Right atrium auricular region (tissue), 2 donors: ENCODE results near the gene RAD51AP2. TPM values are rescaled to one million over a fixed set of nuclear protein-coding genes. Genes with fewer than 3 reads are reported as not detected.

Source experiments
- DNase-seq: peaks from one replicate; pipeline ENCODE4 v3.0.0-alpha.2; 2019; ENCODE audit warnings: low spot score
- H3K27ac ChIP-seq, 2 donors: fragments of 200-600 bp; sonication (generic); 1 replicate in 1 of 2; 2 replicates in 1 of 2; pipeline ENCODE4 v1.5.1; 2016 to 2019
- H3K27me3 ChIP-seq, 2 donors: fragments of 200-600 bp; sonication (generic); one replicate each; pipeline versions ENCODE4 v1.5.1 to v1.6.0; 2017 to 2019
- H3K36me3 ChIP-seq: fragments of 200-600 bp; sonication (generic); one replicate; pipeline ENCODE4 v1.5.1; 2016
- H3K4me1 ChIP-seq, 2 donors: fragments of 200-600 bp; sonication (generic); one replicate each; pipeline versions ENCODE4 v1.5.1 to v1.6.0; 2017 to 2019
- H3K4me3 ChIP-seq, 2 donors: fragments of 200-600 bp; sonication (generic); 1 replicate in 1 of 2; 2 replicates in 1 of 2; pipeline ENCODE4 v1.5.1; 2017 to 2019; ENCODE audit warnings: mild to moderate bottlenecking in 1 of 2, moderate library complexity in 1 of 2
- H3K9me3 ChIP-seq, 2 donors: fragments of 200-600 bp; sonication (generic); one replicate each; pipeline ENCODE4 v1.5.1; 2019
- CTCF ChIP-seq, 2 donors: fragments of 200-600 bp; sonication (generic); IDR thresholded peaks; one replicate each; pipeline ENCODE4 v1.5.1; 2019; ENCODE audit warnings: antibody characterized with exemption in 2 of 2
- total RNA-seq, 2 donors: library from RNA; depleted of rRNA; stranded (reverse); fragments of >200 nt; gene quantifications; one replicate each; pipeline ENCODE4 v1.1.0, GENCODE V29; 2016

RAD51AP2 gene
- total RNA-seq, 2 donors from 2014 or later: 0.22 to 0.28 TPM

DNA sequence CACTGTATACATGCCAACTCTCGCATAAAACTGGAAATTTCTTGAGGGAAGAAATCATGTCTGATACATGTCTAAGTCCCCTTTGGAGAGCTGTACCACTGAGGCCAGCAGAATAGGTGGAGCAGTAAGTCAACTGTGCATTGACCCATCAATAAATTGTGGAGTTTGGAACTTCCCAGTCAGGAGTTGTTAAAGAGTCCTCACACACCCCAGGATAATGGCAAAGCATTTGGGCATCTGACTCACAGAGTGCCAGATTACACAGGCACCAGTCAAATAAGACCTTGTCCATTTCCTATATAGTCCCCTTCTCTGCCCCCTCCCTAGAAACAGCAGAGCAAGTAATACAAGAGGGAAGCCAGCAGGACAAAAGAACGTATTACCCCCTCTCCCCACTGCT lies 32.7 kb upstream of the RAD51AP2 start:
- no peak for DNase-seq
- no peak for TF ChIP-seq CTCF (IDR thresholded peaks at IDR 0.05)
- no peak overlapping the region for H3K27ac ChIP-seq
- H3K4me3 ChIP-seq: no peak overlapping the region
- H3K27me3 ChIP-seq: no peaks in the 10 kb centered on the region
- H3K4me1 ChIP-seq: no peaks in the 10 kb centered on the region
- H3K9me3 ChIP-seq: no peaks in the 10 kb centered on the region
- H3K36me3 ChIP-seq: no peaks in the 10 kb centered on the region

DNA sequence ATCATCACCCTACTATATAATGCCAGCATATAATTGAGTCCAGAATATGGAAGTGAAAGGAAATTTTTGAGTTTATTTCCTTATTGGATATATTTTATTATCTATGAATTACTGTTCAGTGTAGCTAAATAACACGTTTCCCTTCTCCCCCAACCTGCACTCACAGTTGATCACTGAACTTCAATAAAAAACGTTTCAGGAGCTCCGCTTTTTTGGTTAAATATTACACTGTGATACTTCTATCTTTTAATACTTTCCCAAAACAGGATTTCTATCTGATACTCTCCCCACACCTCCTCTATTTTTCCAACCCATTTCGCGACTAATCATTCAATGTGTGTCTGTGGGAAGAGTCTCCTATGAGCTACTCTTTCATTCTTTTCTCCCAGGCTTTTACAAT lies 29.5 kb upstream of the RAD51AP2 start:
- H3K4me3 ChIP-seq: no peak overlapping the region
- no peaks in the 10 kb centered on the region for H3K4me1 ChIP-seq
- TF ChIP-seq CTCF (IDR thresholded peaks at IDR 0.05): no peak
- no peaks in the 10 kb centered on the region for H3K9me3 ChIP-seq
- DNase-seq: no peak
- H3K27ac ChIP-seq: no peak overlapping the region
- H3K36me3 ChIP-seq: no peaks in the 10 kb centered on the region
- H3K27me3 ChIP-seq: no peaks in the 10 kb centered on the region

DNA sequence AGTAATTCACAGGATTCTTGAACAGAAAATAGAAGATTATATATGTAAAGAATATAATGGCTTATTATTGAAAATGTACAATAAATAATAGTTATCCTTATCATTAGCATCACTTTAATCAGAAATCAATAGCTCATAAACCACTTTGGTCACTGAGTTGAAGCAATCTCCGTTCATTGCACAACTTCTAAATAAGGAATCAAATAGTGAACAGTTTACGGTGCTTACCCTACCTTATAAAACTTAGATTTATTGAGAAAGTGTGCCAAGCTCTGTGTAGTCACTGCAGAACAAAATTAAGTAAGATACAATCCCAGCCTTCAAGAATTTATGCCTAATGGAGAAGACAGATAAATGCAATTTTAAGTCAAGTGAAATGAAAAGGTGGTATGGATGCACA lies 29.0 kb upstream of the RAD51AP2 start:
- TF ChIP-seq CTCF (IDR thresholded peaks at IDR 0.05): no peak
- Histone ChIP-seq H3K4me3 (no peak overlapping the region), H3K36me3 (no peaks in the 10 kb centered on the region), H3K4me1 (no peaks in the 10 kb centered on the region), H3K27me3 (no peaks in the 10 kb centered on the region), H3K27ac (no peak overlapping the region), H3K9me3 (no peaks in the 10 kb centered on the region)
- no peak for DNase-seq

DNA sequence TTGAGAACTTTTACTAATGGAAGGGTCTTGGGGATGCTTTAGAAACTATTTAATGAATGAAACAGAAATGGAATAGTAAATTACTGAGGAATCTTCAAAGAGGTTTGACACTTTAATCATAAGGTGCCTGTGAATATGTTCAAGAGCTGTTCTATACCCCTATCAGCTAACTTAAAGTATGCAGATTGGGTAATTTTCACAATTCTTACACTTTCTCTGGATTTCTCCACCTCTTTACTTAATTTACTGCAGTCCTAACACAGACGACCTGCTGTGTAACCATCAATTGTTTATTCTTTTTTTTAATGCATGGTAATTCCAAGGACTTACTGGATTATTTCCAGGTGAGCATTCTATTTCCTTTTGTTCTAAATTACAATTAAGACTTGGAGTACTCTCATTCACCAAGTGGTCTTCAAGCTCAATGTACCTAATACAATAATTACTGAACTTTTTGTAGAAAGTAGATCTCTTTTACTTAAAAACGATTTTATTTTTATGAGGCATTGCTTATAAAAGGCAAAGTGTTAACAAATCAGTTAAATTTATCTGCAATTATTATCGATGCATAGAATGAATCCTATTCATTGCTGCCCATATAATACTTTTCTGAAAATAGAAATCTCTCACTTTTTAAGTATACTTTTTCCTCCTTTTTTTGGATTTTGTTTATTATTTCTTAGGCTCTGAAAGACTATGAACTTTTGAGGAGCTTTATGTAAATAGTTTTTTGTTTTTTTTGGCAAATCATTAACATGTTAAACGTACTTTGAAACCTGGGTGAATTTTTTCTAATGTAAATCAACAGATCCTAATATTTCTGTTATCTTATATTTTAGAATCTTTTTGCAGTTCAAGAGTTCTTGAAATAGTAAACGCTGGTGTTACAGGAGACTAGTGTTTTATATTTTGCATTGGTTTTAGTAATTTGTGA lies 27.7 kb upstream of the RAD51AP2 start:
- no peaks in the 10 kb centered on the region for H3K27me3 ChIP-seq

GRCh38 chr2:17544256-17544655 lies 26.0 kb upstream of the RAD51AP2 start:
- no peak overlapping the region for H3K27ac ChIP-seq
- no peak for TF ChIP-seq CTCF (IDR thresholded peaks at IDR 0.05)
- no peaks in the 10 kb centered on the region for H3K36me3 ChIP-seq
- no peak for DNase-seq
- H3K27me3 ChIP-seq: no peaks in the 10 kb centered on the region
- H3K4me3 ChIP-seq: no peak overlapping the region
- H3K9me3 ChIP-seq: no peaks in the 10 kb centered on the region
- H3K4me1 ChIP-seq: peaks cover 0 to 17% of the 10 kb centered on the region in 2 donors

More for the DNA sequence above, 27.7 kb upstream of the RAD51AP2 start:
- no peaks in the 10 kb centered on the region for H3K36me3 ChIP-seq
- no peak overlapping the region for H3K4me3 ChIP-seq
- no peak for DNase-seq
- no peaks in the 10 kb centered on the region for H3K9me3 ChIP-seq
- peaks cover 0 to 2% of the 10 kb centered on the region in 2 donors for H3K4me1 ChIP-seq
- no peak overlapping the region for H3K27ac ChIP-seq
- no peak for TF ChIP-seq CTCF (IDR thresholded peaks at IDR 0.05)
